Measurements from ENCODE around the gene KRTAP5-2.

The KRTAP5-2 gene

DNA sequence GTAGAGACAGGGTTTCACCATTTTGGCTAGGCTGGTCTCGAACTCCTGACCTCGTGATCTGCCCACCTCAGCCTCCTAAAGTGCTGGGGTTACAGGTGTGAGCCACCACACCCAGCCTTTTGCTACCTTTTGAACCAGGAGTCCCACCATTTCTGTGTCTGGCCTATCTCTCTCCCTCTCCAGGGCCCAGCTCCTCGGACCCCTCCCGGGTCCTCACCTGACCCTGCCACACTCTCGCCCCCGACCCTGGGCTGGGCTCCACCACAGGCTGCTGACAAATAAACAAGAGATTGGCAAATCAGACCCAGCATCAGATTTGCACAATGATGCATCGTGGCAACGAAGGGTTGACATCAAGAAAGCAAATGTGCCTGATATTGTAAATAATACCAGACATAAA, 40.2 kb upstream of the KRTAP5-2 start:
- H3K4me2 ChIP-seq (ENCODE audit: insufficient read depth, low read length) = no peak overlapping the region
- H3K4me3 ChIP-seq (ENCODE audit: low read depth in 1 of 2, low read length in 2 of 2) = no peak overlapping the region
- H3K27me3 ChIP-seq (ENCODE audit: insufficient read depth, low read length, poor library complexity) = peaks cover 8% of the 10 kb centered on the region
- no peak overlapping the region for H3K9ac ChIP-seq (ENCODE audit: low read depth, low read length)
- no peaks in the 10 kb centered on the region for H3K79me2 ChIP-seq (ENCODE audit: insufficient read depth, low read length)
- H3K4me1 ChIP-seq (ENCODE audit: insufficient read depth, low read length) = no peaks in the 10 kb centered on the region
- no peak overlapping the region for H2AFZ ChIP-seq (ENCODE audit: low read depth, low read length)
- ATAC-seq (ENCODE audit: insufficient read depth, low read depth) (no peak), DNase-seq (no peak)
- H3K9me3 ChIP-seq (ENCODE audit: insufficient read depth, low read length, severe bottlenecking) = no peaks in the 10 kb centered on the region
- no peak for TF ChIP-seq EZH2 (IDR thresholded peaks at IDR 0.05; ENCODE audit: borderline replicate concordance, low read depth, low read length, severe bottlenecking)
- TF ChIP-seq, protein P1, sequence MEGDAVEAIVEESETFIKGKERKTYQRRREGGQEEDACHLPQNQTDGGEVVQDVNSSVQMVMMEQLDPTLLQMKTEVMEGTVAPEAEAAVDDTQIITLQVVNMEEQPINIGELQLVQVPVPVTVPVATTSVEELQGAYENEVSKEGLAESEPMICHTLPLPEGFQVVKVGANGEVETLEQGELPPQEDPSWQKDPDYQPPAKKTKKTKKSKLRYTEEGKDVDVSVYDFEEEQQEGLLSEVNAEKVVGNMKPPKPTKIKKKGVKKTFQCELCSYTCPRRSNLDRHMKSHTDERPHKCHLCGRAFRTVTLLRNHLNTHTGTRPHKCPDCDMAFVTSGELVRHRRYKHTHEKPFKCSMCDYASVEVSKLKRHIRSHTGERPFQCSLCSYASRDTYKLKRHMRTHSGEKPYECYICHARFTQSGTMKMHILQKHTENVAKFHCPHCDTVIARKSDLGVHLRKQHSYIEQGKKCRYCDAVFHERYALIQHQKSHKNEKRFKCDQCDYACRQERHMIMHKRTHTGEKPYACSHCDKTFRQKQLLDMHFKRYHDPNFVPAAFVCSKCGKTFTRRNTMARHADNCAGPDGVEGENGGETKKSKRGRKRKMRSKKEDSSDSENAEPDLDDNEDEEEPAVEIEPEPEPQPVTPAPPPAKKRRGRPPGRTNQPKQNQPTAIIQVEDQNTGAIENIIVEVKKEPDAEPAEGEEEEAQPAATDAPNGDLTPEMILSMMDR (IDR thresholded peaks at IDR 0.05; ENCODE audit: borderline replicate concordance, extremely low read depth, low read length, poor library complexity, severe bottlenecking) = no peak
- no peak overlapping the region for H3K27ac ChIP-seq (ENCODE audit: low read length)
- no peaks in the 10 kb centered on the region for H3K36me3 ChIP-seq (ENCODE audit: insufficient read depth, low read length)
- H4K20me1 ChIP-seq (ENCODE audit: insufficient read depth, low read length) = no peaks in the 10 kb centered on the region

DNA sequence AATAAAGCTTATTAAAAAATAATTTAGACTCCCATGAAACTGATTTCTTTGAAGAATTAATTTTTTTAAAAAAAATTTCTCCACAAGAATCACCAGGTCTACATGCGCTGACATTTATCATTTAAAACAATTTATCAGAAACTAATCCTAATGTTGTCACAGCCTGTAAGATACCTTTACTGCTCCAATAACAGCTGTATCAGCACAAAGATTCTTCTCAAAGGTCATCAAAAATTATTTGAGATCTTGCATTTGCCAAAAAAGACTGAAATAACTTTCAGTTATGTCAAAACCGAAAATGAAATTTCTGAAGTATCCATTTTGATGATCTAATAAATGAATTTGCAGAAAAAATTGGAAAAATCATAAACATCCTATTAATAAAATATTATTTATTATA, 39.5 kb upstream of the KRTAP5-2 start:
- Histone ChIP-seq H3K9me3 (ENCODE audit: insufficient read depth, low read length, severe bottlenecking) (no peaks in the 10 kb centered on the region), H3K36me3 (ENCODE audit: insufficient read depth, low read length) (no peaks in the 10 kb centered on the region), H3K27ac (ENCODE audit: low read length) (no peak overlapping the region), H3K4me1 (ENCODE audit: insufficient read depth, low read length) (no peaks in the 10 kb centered on the region), H3K79me2 (ENCODE audit: insufficient read depth, low read length) (no peaks in the 10 kb centered on the region), H3K9ac (ENCODE audit: low read depth, low read length) (no peak overlapping the region), H3K4me3 (ENCODE audit: low read depth in 1 of 2, low read length in 2 of 2) (no peak overlapping the region), H3K4me2 (ENCODE audit: insufficient read depth, low read length) (no peak overlapping the region), H4K20me1 (ENCODE audit: insufficient read depth, low read length) (no peaks in the 10 kb centered on the region), H3K27me3 (ENCODE audit: insufficient read depth, low read length, poor library complexity) (peaks cover 8% of the 10 kb centered on the region), H2AFZ (ENCODE audit: low read depth, low read length) (no peak overlapping the region)
- no peak for ATAC-seq (ENCODE audit: insufficient read depth, low read depth)
- TF ChIP-seq, protein P1 (IDR thresholded peaks at IDR 0.05; ENCODE audit: borderline replicate concordance, extremely low read depth, low read length, poor library complexity, severe bottlenecking) = no peak
- no peak for TF ChIP-seq EZH2 (IDR thresholded peaks at IDR 0.05; ENCODE audit: borderline replicate concordance, low read depth, low read length, severe bottlenecking)
- no peak for DNase-seq

DNA sequence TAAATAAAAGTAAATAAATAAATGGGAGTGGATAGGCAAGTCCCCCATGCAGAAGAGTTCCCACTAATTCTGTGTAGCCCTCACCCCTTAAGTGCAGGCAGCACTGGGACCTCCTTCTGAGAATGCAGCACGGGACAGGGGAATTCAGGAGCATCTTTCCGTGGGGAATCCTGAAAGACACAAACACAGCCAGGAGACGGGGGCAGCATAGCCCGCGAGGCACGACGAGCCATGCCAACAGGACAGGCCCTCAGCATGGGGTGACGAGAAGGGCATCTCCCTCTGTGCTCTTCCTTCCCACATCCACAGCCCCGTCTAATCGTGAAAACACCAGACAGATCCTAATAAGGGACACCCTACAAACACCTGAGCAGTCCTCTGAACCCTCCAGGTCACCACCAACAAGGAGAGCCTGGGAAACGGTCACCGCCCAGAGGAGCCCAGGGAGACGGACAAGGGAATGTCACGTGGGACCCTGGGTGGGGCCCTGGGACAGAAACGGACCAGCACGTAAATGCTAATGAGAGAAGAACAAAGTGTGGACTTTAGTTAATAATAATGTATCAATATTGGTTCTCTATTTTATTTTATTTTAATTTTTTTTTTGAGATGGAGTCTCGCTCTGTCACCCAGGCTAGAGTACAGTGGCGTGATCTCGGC, 38.3 kb upstream of the KRTAP5-2 start:
- no peaks in the 10 kb centered on the region for H3K79me2 ChIP-seq (ENCODE audit: insufficient read depth, low read length)
- DNase-seq = no peak
- no peak for ATAC-seq (ENCODE audit: insufficient read depth, low read depth)
- H4K20me1 ChIP-seq (ENCODE audit: insufficient read depth, low read length) = no peaks in the 10 kb centered on the region
- peaks cover 16% of the 10 kb centered on the region for H3K27me3 ChIP-seq (ENCODE audit: insufficient read depth, low read length, poor library complexity)
- no peaks in the 10 kb centered on the region for H3K9me3 ChIP-seq (ENCODE audit: insufficient read depth, low read length, severe bottlenecking)
- no peak overlapping the region for H3K9ac ChIP-seq (ENCODE audit: low read depth, low read length)
- no peaks in the 10 kb centered on the region for H3K4me1 ChIP-seq (ENCODE audit: insufficient read depth, low read length)
- TF ChIP-seq, protein P1 (IDR thresholded peaks at IDR 0.05; ENCODE audit: borderline replicate concordance, extremely low read depth, low read length, poor library complexity, severe bottlenecking) = no peak
- TF ChIP-seq EZH2 (IDR thresholded peaks at IDR 0.05; ENCODE audit: borderline replicate concordance, low read depth, low read length, severe bottlenecking) = no peak
- H3K4me2 ChIP-seq (ENCODE audit: insufficient read depth, low read length) = no peak overlapping the region
- no peak overlapping the region for H3K27ac ChIP-seq (ENCODE audit: low read length)
- no peak overlapping the region for H2AFZ ChIP-seq (ENCODE audit: low read depth, low read length)
- no peaks in the 10 kb centered on the region for H3K36me3 ChIP-seq (ENCODE audit: insufficient read depth, low read length)
- H3K4me3 ChIP-seq (ENCODE audit: low read depth in 1 of 2, low read length in 2 of 2) = no peak overlapping the region

Measured in DND-41 (cell line).